GM20000 (cell line): ENCODE measurements around the gene CNOT9.

Source experiments
- DNase-seq: peaks from one replicate; pipeline ENCODE4 v3.0.0; 2012; ENCODE audit warnings: low spot score
- TF ChIP-seq, protein P1 (sequence below): IDR thresholded peaks from 2 replicates; pipeline ENCODE4 v1.5.1; 2012; ENCODE audit warnings: mild to moderate bottlenecking, control low read depth; ENCODE audit errors: extremely low read depth, missing control alignments

The CNOT9 gene

GRCh38 chr2:218578272-218578877, 9.7 kb downstream of the CNOT9 start:
- no peak for DNase-seq
- TF ChIP-seq, protein P1, sequence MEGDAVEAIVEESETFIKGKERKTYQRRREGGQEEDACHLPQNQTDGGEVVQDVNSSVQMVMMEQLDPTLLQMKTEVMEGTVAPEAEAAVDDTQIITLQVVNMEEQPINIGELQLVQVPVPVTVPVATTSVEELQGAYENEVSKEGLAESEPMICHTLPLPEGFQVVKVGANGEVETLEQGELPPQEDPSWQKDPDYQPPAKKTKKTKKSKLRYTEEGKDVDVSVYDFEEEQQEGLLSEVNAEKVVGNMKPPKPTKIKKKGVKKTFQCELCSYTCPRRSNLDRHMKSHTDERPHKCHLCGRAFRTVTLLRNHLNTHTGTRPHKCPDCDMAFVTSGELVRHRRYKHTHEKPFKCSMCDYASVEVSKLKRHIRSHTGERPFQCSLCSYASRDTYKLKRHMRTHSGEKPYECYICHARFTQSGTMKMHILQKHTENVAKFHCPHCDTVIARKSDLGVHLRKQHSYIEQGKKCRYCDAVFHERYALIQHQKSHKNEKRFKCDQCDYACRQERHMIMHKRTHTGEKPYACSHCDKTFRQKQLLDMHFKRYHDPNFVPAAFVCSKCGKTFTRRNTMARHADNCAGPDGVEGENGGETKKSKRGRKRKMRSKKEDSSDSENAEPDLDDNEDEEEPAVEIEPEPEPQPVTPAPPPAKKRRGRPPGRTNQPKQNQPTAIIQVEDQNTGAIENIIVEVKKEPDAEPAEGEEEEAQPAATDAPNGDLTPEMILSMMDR, result no peak

- TF ChIP-seq, protein P1, result no peak
- DNase-seq, result peak; percentile 23
Observed at GRCh38 chr2:218582076-218582475, 13.4 kb downstream of the CNOT9 start.

DNA sequence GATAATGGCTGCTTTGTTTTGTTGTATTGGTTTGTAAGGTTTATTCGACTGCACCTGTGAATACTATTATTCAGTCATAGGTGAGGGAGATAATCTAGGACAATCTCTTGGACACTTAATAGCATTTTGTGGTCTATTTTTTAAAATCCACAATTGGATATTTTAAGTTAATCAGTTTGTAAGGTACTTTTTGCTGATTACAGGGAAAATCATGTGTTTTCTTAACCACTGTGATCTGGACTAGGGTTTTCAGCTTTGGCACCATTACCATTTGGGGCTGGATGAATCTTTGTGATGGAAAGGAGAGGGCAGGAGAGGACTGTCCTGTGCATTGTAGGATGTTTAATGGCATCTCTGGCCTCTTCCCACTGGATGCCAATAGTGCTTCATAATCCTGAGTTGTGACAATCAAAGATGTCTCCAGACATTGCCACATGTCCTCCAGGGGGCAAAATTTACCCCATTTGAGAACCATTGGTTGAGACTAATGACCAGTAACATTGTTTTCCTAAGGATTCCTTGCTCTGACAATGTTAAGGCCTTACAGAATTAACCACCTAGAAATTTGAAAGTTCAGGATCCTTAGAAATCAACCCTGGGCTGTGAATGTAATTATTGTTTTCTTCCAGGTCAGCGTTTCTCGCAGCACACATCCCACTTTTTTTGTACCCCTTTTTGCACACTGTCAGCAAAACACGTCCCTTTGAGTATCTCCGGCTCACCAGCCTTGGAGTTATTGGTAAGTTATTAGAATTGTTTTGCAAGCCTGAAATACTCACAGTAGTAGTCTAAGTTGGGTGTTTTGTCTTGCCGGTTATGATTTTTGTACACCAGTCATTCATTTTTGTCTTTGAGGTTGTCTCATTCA, 15.6 kb downstream of the CNOT9 start:
- no peak for DNase-seq
- TF ChIP-seq, protein P1, result no peak

DNA sequence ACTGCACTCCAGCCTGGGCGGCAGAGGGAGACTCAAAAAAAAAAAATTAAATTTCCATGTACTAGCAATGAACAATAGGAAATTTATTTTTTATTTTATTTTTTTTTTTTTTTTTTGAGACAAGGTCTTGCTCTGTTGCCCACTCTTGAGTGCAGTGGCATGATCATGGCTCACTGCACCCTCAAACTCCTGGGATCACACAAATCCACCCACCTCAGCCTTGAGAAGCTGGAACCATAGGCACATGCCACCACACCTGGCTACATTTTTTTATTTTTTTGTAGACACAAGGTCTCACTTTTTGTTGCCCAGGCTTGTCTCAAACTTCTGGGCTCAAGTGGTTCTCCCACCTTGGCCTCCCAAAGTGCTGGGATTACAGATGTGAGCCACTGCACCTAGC, 16.9 kb downstream of the CNOT9 start:
- DNase-seq, result no peak
- TF ChIP-seq, protein P1, result no peak

GRCh38 chr2:218605432-218605831, 36.8 kb downstream of the CNOT9 start:
- TF ChIP-seq, protein P1, result no peak
- DNase-seq, result no peak

DNA sequence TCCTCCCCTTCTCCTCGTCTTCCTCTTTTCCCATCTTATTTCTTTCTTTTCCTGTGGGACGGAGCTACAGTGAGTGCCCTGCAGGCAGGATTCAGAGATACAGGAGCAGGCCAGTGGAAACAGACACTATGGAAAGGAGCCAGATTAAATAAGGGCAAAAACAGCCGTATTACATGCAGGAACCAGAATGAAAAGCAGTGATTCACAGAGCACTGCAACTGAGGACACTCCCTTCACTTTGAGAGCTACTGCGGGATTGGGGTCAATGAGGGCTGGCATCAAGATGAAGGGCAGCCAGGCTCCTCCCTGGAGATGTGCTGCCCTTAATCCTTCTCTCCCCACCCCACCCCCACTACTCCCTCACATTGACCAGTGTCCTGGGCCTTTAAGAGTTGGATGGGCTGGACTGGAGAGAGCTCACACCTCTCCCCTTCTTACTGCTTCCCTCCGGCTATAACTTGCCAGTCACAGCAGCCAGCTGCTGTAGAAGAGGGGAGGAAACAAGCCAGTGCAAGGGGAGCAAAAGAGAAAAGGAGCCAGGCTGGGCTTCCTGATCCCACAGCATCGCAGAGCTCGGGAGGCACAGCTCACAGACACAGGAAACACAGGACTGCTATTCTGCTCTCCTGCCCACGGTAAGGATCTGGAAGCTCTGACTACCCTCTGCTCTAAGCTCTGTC, 38.9 kb downstream of the CNOT9 start, which contains the start of gene PLCD4:
PLCD4 (plus strand) TSS at position 464 of the 680 bp plus-strand sequence. CDS start 7,841 bp downstream, outside the sequence.
- TF ChIP-seq, protein P1, result no peak
- DNase-seq, result no peak
